ENCODE results near the gene C10orf67. TPM values are rescaled to one million over a fixed set of nuclear protein-coding genes. Genes with fewer than 3 reads are reported as not detected.

Gene C10orf67
- total and polyA plus RNA-seq, 9 of the 15 experiments (the other 6 are each of a cell fraction or from before 2014, with no cell fraction given): not detected

- TF ChIP-seq ARNT (IDR thresholded peaks at IDR 0.05) (no peak), GABPA (tag; conservative IDR thresholded peaks at IDR 0.05; ENCODE audit: low read depth) (no peak), MAFG (tag; conservative IDR thresholded peaks at IDR 0.05) (0 out of 2 replicates have a peak, but pooled peaks have one; percentile 19), CREB1 (IDR thresholded peaks at IDR 0.05) (no peak), CREB1 (CRISPR knock-in tag; IDR thresholded peaks at IDR 0.05) (no peak), TCF7 (IDR thresholded peaks at IDR 0.05; ENCODE audit: borderline replicate concordance) (no peak)
- TF ChIP-seq, protein P1, sequence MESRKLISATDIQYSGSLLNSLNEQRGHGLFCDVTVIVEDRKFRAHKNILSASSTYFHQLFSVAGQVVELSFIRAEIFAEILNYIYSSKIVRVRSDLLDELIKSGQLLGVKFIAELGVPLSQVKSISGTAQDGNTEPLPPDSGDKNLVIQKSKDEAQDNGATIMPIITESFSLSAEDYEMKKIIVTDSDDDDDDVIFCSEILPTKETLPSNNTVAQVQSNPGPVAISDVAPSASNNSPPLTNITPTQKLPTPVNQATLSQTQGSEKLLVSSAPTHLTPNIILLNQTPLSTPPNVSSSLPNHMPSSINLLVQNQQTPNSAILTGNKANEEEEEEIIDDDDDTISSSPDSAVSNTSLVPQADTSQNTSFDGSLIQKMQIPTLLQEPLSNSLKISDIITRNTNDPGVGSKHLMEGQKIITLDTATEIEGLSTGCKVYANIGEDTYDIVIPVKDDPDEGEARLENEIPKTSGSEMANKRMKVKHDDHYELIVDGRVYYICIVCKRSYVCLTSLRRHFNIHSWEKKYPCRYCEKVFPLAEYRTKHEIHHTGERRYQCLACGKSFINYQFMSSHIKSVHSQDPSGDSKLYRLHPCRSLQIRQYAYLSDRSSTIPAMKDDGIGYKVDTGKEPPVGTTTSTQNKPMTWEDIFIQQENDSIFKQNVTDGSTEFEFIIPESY (CRISPR knock-in tag; IDR thresholded peaks at IDR 0.05): no peak
Observed at GRCh38 chr10:23345861-23346260, 1.3 kb upstream of the C10orf67 start (continued).

- BruUV-seq (replicated peaks): no TSS peak
Observed at GRCh38 chr10:23343591-23344240, 881 bp downstream of the C10orf67 start.

More at GRCh38 chr10:23343591-23344240, 881 bp downstream of the C10orf67 start:
- Histone ChIP-seq H3K27ac (ENCODE audit: extremely low read depth, low read depth, low read length) (no peak overlapping the region), H3K9me3 (replicated peaks; ENCODE audit: control insufficient read depth, insufficient read depth, low read depth, low read length) (no peaks in the 10 kb centered on the region), H3K9ac (ENCODE audit: insufficient read depth in 1 of 2, low read depth in 2 of 2, low read length in 2 of 2) (no peak overlapping the region), H4K20me1 (replicated peaks; ENCODE audit: control insufficient read depth, insufficient read depth, low read length) (0 out of 2 replicates have a peak, but pooled peaks cover 4% of the 10 kb centered on the region), H3K4me3 (no peak overlapping the region), H3K27me3 (ENCODE audit: control insufficient read depth in 2 of 2, insufficient read depth in 2 of 2, low read length in 2 of 2) (peaks cover 8 to 21% of the 10 kb centered on the region in 2 experiments; a peak in 4 of 5 replicates), H3K36me3 (ENCODE audit: control insufficient read depth, insufficient read depth, low read length) (no peaks in the 10 kb centered on the region), H3K9me1 (ENCODE audit: control insufficient read depth, insufficient read depth, low read length) (no peaks in the 10 kb centered on the region), H3K4me1 (replicated peaks in 1 of 2; ENCODE audit: control insufficient read depth in 2 of 2, insufficient read depth in 2 of 2, low read length in 2 of 2) (peaks cover 0 to 10% of the 10 kb centered on the region in 2 experiments; a peak in 2 of 5 replicates), H3K4me2 (ENCODE audit: insufficient read depth, low read length) (no peak overlapping the region), H3K79me2 (ENCODE audit: control insufficient read depth, insufficient read depth, low read length) (no peaks in the 10 kb centered on the region), H2AFZ (ENCODE audit: low read depth, low read length) (no peak overlapping the region)
- POLR2A ChIA-PET: no interaction called here
- TF ChIP-seq RFX1 (IDR thresholded peaks at IDR 0.05): peak; percentile 55
- 0 out of 2 replicates have a peak, but pooled peaks have one; percentile 24 for TF ChIP-seq MYNN (IDR thresholded peaks at IDR 0.05)
- TF ChIP-seq MYNN (CRISPR knock-in tag; IDR thresholded peaks at IDR 0.05): no peak
- TF ChIP-seq ZNF79 (CRISPR knock-in tag; IDR thresholded peaks at IDR 0.05; ENCODE audit: low read depth): no peak
- TF ChIP-seq DMBX1 (CRISPR knock-in tag; IDR thresholded peaks at IDR 0.05; ENCODE audit: borderline replicate concordance): no peak
- no peak for TF ChIP-seq LEF1 (IDR thresholded peaks at IDR 0.05)
- TF ChIP-seq VEZF1 (CRISPR knock-in tag; IDR thresholded peaks at IDR 0.05): no peak
- no peak for TF ChIP-seq GABPA (tag; conservative IDR thresholded peaks at IDR 0.05; ENCODE audit: low read depth)
- no peak for TF ChIP-seq SMAD4 (CRISPR knock-in tag; conservative IDR thresholded peaks at IDR 0.05)
- WGBS (ENCODE audit: insufficient coverage, low coverage, missing lambda C conversion rate): 4% methylated on average over 35 of the region's 48 CpGs
- in situ Hi-C loops (cut with MboI): loop anchor here (25.0 kb wide), 1 partner anchor 344 kb away; no protein-coding TSS in a partner anchor
- DNase-seq (ENCODE audit: extremely low read depth in 1 of 4, low spot score in 3 of 4) (peak in 3 of 4 experiments; percentile 25 to 43 (median 34)), ATAC-seq (no peak; the same call in 2 of the 3 replicates), FAIRE-seq (no peak)
- CTCF ChIA-PET (ENCODE audit: low intra/inter-chr PET ratio): no interaction called here
- intact Hi-C loops (cut with micrococcal nuclease): no loop called here

All from K562 (cell line).